Testis (tissue), 2 donors: ENCODE results near the gene MBD6.

Experiments used
- CTCF ChIP-seq, 3 experiments: fragments of 450-650 bp in 2 of 3; fragments of 200-600 bp in 1 of 3; sonication (generic) in 1 of 3; IDR thresholded peaks; one replicate each; pipeline ENCODE4 v1.5.1; 2016 to 2019; ENCODE audit warnings: antibody characterized with exemption in 3 of 3, mild to moderate bottlenecking in 2 of 3, moderate library complexity in 1 of 3
- POLR2A ChIP-seq: fragments of 450-650 bp; IDR thresholded peaks from one replicate; pipeline ENCODE4 v1.6.1; 2017; ENCODE audit warnings: antibody characterized with exemption, mild to moderate bottlenecking, moderate library complexity

- TF ChIP-seq CTCF (IDR thresholded peaks at IDR 0.05), result no peak
- TF ChIP-seq POLR2A, result no peak
Observed at GRCh38 chr12:57549203-57549908, 26.7 kb downstream of the MBD6 start.
